ENCODE data around the gene CLHC1.
"Not testable (repeated sequence)": the region's sequence is repeated elsewhere in the genome, so short reads cannot be mapped to it uniquely, and the experiment has no call there.

Gene CLHC1

DNA sequence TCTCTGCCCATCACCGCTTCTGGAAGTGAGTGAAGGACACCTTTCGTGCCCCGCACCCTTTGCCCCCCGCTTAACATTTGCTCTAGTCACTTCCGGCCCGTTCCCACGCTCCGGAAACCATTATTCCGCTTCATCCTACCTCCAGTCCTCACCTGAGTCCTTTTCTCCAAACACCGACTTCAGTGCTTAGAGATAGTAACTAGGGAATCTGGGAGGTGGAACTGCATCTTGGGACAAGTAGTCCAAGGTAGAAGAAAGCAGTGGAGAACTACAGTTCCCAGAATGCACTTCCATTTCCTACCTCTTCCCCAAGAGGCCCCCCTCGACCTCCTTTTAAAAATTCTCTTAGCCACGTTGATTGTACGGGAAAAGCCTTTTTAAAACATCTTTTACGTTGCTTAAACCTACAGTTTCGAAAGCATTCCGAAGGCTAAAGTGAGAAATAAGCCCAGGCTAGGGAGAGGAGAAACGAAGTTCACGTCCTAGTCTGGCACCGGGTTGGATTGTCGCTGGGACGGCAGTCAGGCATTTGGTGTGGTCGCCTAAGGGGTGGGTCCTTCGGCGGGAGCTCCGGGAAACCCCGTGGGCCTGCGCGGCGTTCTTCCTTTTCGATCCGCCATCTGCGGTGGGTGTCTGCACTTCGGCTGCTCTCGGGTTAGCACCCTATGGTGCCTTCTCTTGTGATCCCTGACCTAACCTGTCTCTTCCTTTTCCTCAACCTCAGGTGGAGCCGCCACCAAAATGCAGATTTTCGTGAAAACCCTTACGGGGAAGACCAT, at the start of gene CLHC1, which contains the start of gene RPS27A:
CLHC1 (minus strand) TSS at position 210 of the 779 bp plus-strand sequence. CDS start 9,882 bp downstream, outside the sequence.
RPS27A (plus strand) TSS at position 605 of the 779 bp plus-strand sequence; CDS start at position 742, 137 bp downstream.
- DNase-seq, result peak; percentile 95

DNA sequence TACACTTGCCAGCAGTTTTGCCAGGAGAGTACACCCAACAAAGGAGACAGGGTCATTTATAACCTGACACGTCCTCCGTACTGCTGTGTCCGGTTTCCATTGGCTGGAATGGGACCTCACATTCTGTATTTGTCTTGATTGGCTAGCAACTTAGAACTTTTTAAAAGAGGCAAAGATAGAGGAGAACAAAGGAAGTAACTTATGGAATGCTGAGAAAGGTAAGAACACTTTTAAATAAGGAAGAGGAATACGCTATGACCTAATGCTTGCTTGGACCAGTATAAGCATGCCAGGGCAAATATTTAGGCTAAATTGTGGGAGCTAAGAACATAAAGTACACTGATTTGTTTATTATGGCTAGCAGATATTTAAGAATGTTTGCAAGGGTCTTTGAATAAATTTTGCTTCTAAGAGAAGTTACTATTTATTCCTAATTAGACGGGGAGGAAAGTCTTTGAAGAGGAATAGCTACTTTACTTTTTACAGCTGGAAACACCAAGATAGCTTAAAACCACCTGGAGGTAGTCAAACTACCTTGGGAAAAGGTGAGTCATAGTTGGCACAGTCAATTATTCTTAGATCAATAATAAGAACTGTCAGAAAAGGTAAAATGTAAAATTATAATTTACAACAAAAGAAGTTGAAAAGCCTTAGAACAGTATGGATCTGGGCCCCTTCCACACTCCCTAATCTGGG, 48.9 kb upstream of the CLHC1 start:
- not testable (repeated sequence) for DNase-seq

DNA sequence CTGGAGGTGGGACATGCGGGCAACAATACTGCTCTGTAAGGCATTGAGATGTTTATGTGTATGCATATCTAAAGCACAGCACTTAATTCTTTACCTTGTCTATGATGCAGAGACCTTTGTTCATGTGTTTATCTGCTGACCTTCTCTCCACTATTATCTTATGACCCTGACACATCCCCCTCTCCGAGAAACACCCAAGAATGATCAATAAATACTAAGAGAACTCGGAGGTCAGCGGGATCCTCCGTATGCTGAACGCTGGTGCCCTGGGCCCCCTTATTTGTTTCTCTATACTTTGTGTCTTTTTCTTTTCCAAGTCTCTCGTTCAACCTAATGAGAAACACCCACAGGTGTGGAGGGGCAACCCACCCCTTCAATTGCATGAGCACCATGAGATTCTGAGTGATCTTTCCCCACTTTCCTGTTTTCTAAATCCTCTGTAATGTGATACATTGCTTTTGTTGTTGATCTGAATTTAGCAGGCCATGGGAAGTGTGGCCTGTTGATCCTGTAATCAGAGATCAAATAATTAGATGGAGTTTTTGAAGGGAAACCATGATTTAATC, 47.8 kb upstream of the CLHC1 start:
- not testable (repeated sequence) for DNase-seq

DNA sequence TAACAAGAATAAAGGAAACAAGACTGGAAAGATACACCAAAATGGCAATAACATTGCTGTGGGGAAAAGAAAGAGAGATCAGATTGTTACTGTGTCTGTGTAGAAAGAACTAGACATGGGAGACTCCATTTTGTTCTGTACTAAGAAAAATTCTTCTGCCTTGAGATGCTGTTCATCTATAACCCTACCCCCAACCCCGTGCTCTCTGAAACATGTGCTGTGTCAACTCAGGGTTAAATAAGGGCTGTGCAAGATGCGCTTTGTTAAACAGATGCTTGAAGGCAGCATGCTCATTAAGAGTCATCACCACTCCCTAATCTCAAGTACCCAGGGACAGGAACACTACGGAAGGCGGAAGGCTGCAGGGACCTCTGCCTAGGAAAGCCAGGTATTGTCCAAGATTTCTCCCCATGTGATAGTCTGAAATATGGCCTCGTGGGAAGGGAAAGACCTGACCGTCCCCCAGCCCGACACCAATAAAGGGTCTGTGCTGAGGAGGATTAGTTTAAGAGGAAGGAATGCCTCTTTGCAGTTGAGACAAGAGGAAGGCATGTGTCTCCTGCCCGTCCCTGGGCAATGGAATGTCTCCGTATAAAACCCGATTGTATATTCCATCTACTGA, 47.2 kb upstream of the CLHC1 start:
- DNase-seq, result not testable (repeated sequence)

GRCh38 chr2:55277310-55277709, 45.2 kb upstream of the CLHC1 start:
- DNase-seq, result no peak

GRCh38 chr2:55274346-55274745, 42.3 kb upstream of the CLHC1 start:
- not testable (repeated sequence) for DNase-seq

GRCh38 chr2:55269645-55269990, 37.5 kb upstream of the CLHC1 start:
- no peak for DNase-seq

DNA sequence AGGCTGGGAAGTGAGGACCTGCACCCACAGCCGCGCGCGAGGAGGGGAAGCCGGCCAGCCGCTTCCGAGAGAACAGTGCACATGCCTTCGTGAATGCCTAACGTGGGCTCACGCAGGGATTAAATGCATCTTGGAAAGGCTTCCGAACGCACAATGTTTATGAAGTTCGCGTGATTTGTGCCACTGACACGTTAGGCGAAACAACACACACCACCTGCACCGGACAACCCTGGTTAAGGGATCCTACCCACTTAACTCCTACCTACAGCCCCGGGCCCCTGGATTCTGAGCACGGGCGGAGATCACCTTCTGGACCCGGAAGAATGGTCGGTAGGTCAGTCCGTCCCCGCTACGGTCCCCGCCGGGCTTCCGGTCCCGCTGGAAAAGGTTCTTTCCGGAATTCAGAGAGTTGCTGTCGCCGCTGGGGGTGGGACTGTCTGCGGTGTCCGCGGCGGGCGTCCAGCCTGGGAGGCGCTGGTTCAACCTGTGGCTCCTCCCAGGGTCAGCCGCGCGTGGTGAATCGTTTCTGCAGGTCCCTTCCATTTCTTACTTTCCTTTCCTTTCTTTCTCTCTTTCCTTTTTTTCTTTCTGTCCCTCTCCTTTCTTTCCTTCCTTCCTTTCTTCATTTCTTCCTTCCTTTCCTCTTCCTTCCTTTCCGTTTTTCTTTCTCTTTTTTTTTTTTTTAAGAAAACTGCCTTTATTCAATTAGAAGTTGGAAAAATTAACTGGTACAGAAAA, 37.0 kb upstream of the CLHC1 start, which contains the start of gene MTIF2:
MTIF2 (minus strand) TSS at position 325 of the 738 bp plus-strand sequence. CDS start 5,373 bp downstream, outside the sequence.
- peak; percentile 95 for DNase-seq

- DNase-seq, result no peak
These were observed 36.3 kb upstream of the CLHC1 start for GRCh38 chr2:55268288-55268906.

DNA sequence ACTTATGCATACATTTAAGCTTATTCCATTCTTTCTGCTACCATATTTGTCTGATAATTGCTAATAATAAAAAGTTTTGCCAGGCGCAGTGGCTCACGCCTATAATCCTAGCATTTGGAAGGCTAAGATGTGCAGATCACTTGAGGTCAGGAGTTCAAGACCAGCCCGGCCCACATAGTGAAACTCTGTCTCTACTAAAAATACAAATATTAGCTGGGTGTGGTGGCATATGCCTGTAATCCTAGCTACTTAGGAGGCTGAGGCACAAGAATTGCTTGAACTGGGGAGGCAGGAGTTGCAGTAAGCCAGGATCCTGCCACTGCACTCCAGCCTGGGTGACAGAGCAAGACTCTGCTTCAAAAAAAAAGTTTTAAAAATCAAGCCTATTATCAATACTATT, 27.5 kb upstream of the CLHC1 start:
- DNase-seq, result not testable (repeated sequence)

DNA sequence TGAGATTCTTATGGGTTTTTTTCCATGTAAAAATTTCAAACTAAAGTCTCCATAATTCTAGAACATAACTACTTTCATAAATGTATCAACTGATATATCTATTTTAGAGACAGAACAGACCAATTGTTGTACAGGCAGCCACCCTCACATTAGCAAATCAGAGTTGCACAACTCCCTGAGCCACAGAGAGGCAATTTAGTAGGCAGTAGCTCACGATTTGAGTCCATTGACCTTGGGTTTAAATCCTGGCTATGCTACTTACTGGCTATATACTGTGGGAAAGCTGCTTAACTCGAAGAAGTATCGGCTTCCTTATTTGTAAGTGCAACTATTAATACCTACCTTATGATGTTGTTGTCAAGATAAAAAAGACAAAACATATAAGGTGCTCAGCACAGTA, 20.7 kb upstream of the CLHC1 start:
- no peak for DNase-seq

GRCh38 chr2:55247025-55247424, 14.9 kb upstream of the CLHC1 start:
- DNase-seq, result no peak

DNA sequence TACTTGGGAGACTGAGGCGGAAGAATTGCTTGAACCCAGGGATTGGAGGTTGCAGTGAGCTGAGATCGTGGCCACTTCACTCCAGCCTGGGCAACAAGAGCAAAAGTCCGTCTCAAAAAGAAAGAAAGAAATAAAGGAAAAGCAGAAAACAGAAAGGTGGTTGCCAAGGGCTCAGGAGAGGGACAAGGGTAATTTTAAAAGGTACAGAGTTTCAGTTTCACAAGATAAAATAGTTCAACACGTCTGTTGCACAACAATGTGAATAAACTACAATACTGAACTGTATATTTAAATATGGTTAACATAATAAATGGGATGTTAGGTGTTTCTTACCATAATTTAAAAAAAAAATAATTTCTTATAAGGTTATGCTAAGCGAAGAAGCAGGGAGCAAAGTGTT, 13.3 kb upstream of the CLHC1 start:
- no peak for DNase-seq

GRCh38 chr2:55242617-55243016, 10.5 kb upstream of the CLHC1 start:
- DNase-seq, result no peak

DNA sequence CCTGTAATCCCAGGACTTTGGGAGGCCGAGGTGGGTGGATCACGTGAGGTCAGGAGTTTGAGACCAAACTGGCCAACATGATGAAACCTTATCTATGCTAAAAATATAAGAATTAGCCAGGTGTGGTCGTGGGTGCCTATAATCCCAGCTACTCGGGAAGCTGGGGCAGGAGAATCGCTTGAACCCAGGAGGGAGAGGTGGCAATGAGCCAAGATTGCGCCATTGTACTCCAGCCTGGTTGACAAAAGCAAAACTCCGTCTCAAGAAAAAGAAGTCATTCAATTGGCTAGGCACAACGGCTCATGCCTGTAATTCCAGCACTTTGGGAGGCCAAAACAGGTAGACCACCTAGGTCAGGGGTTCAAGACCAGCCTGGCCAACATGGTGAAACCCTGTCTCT, 9.5 kb upstream of the CLHC1 start:
- not testable (repeated sequence) for DNase-seq

GRCh38 chr2:55239656-55240222, 7.6 kb upstream of the CLHC1 start:
- no peak for DNase-seq

GRCh38 chr2:55236992-55237543, 5.0 kb upstream of the CLHC1 start:
- no peak for DNase-seq

DNA sequence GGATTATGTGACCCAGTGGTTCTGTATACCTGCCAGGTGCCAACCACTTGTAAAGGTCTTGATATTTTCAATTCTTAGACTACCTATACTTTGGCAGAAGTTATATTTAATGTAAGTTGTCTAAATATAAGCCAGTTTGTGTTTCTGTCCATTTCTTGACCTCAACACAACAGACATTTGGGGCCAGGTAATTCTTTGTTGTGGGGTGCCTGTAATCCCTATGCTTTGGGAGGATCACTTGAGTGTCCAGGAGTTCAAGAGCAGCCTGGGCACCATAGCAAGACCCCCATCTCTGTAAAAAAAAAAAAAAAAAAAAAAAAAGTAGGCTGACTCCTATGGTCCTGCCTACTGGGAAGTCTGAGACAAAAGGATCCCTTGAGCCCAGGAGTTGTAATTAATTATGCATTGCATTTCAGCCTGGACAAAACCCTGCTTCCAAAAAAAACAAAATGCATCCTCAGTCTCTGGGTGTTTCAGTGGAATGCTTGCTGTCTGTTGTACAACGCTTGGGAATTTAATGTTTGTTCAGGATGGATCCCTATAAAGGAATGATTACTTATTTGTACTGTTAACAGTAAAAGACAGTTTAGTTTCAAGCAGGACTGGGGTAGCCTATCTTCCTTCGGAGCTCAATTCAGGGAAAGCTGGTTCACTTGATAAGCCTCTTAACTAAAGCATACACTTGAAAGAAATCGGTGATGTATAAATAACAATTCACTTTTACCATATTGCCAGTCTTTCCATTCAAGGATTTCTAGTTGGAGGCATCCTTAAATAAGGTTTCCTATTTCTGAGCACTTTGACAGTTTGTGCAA, 3.8 kb upstream of the CLHC1 start:
- DNase-seq, result no peak

DNA sequence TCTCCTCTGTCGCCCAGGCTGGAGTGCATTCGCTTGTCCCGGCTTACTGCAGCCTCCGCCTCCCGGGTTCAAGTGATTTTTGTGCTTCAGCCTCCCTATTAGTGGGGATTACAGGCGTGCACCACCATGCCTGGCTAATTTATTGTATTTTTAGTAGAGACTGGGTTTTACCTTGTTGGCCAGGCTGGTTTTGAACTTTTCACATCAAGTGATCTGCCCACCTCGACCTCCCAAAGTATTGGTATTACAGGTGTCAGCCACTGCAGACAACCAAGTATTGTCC, 1.5 kb upstream of the CLHC1 start:
- no peak for DNase-seq

DNA sequence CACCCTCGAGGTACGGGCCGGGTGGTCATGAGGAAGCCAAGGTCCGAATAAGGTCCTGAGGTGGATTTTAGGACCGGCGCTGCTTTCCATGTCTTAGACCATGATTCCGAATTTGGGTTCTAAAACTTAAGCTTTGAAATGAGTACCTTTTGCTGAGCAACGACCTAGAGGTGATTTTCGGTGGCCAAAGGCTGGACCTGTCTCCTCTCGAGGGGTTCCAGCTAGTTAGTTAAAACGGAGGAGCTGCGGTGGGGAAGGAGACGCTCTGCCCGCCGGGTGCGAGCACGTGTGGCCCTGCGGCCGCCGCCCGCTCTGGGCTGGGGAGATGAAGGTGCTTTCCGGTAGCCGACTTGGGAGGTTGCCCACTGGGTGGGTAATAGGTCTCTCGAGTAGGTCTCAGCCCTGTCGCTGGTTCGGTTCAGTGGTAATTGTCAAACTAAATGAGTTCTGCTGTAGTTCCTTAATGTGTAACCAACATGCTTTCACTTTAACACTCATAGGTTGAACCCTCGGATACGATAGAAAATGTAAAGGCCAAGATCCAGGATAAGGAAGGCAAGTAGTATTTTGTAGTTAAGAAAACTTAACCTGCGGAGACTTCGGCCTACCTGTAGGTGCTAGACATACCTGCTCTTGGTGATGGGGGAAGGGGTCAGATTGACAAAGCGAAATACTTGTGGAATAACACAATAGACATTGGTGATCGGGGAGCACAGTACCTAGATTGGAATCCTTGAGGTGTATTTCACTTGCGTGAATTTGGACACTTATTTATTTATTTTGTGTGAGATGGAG, 967 bp upstream of the CLHC1 start:
- DNase-seq, result peak; percentile 53

Measured in activated CD4-positive, alpha-beta T cell treated with anti-CD3 and anti-CD28 coated beads for 48 hours (primary cell).